ENCODE results near the gene PLD1.

PLD1 gene

DNA sequence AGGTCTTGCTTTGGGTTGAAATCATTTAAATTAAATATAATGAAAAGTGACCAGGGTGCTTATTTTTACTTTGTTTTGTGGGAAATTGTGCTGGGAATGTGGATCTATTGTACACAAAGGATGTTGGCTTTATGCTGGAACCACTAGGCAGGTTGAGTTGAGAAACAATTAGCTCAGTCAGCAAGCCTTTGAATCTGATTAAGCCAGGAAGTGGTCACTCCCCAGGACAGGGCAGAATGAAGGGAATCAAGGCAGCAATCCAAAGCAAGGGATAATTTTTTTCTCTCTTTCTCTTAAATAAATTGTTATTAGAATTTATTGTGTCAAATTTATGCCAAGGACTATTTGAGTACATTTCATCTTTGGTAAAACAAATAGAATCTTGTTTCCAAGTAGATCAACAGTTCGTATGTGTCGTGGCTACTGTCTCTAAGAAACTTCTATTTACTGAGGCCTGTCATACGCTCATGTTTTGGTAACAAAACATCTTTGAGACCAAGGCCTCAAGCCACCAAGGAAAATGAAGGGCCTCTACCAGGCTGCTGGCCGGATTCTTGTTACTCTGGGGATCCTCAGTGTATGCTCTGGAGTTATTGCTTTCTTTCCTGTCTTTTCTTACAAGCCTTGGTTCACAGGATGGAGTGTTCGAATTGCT is 32.7 kb upstream of the PLD1 start, which contains the start of gene TMEM212:
TMEM212 (plus strand) TSS at position 486 of the 655 bp plus-strand sequence; CDS start at position 521, 35 bp downstream.
- no peak for DNase-seq (ENCODE audit: extremely low read depth, low read depth)
- H3K4me3 ChIP-seq (replicated peaks; ENCODE audit: low read depth, low read length), result no peak within 1 kb of the TSS
- TF ChIP-seq, protein P1, sequence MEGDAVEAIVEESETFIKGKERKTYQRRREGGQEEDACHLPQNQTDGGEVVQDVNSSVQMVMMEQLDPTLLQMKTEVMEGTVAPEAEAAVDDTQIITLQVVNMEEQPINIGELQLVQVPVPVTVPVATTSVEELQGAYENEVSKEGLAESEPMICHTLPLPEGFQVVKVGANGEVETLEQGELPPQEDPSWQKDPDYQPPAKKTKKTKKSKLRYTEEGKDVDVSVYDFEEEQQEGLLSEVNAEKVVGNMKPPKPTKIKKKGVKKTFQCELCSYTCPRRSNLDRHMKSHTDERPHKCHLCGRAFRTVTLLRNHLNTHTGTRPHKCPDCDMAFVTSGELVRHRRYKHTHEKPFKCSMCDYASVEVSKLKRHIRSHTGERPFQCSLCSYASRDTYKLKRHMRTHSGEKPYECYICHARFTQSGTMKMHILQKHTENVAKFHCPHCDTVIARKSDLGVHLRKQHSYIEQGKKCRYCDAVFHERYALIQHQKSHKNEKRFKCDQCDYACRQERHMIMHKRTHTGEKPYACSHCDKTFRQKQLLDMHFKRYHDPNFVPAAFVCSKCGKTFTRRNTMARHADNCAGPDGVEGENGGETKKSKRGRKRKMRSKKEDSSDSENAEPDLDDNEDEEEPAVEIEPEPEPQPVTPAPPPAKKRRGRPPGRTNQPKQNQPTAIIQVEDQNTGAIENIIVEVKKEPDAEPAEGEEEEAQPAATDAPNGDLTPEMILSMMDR (IDR thresholded peaks at IDR 0.05; ENCODE audit: low read depth, low read length, missing control alignments), result no peak

GRCh38 chr3:171841620-171842000 is 31.3 kb upstream of the PLD1 start:
- H3K4me3 ChIP-seq (replicated peaks; ENCODE audit: low read depth, low read length), result no peak overlapping the region
- TF ChIP-seq, protein P1 (IDR thresholded peaks at IDR 0.05; ENCODE audit: low read depth, low read length, missing control alignments), result no peak
- DNase-seq (ENCODE audit: extremely low read depth, low read depth), result no peak

GRCh38 chr3:171840811-171841619 is 30.7 kb upstream of the PLD1 start:
- TF ChIP-seq, protein P1 (IDR thresholded peaks at IDR 0.05; ENCODE audit: low read depth, low read length, missing control alignments), result no peak
- H3K4me3 ChIP-seq (replicated peaks; ENCODE audit: low read depth, low read length), result no peak overlapping the region
- no peak for DNase-seq (ENCODE audit: extremely low read depth, low read depth)

- TF ChIP-seq, protein P1 (IDR thresholded peaks at IDR 0.05; ENCODE audit: low read depth, low read length, missing control alignments), result no peak
- H3K4me3 ChIP-seq (replicated peaks; ENCODE audit: low read depth, low read length), result no peak overlapping the region
- no peak for DNase-seq (ENCODE audit: extremely low read depth, low read depth)
Measured at GRCh38 chr3:171840445-171840810, 30.1 kb upstream of the PLD1 start.

GRCh38 chr3:171839270-171839669 is 29.0 kb upstream of the PLD1 start:
- H3K4me3 ChIP-seq (replicated peaks; ENCODE audit: low read depth, low read length), result no peak overlapping the region
- DNase-seq (ENCODE audit: extremely low read depth, low read depth), result no peak
- TF ChIP-seq, protein P1 (IDR thresholded peaks at IDR 0.05; ENCODE audit: low read depth, low read length, missing control alignments), result no peak

GRCh38 chr3:171838218-171838720 is 28.0 kb upstream of the PLD1 start:
- no peak for DNase-seq (ENCODE audit: extremely low read depth, low read depth)
- TF ChIP-seq, protein P1 (IDR thresholded peaks at IDR 0.05; ENCODE audit: low read depth, low read length, missing control alignments), result no peak
- H3K4me3 ChIP-seq (replicated peaks; ENCODE audit: low read depth, low read length), result no peak overlapping the region

Measured in HFF-Myc (cell line).